ENCODE data around the gene SIT1.

SIT1 gene

DNA sequence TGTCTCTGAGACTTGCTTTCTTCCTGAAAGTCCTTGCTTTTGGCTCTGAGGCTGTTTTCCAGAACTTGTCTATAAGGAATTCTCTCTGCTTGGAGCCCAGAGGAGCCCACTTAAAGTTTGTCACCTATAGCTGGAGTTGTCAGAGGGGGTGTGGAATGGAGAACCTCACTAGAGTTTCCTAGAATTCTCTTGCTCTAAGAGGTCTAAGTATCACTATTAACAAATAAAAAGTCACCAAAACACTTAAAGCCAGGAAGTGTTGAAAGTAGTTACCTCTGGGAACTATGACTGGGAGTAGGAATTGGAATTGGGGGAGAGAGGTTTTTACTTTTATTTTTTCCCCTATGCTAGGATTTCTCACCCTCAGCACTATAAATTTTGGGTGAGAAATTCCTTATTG is 15.0 kb downstream of the SIT1 start:
- H3K4me3 ChIP-seq (ENCODE audit: control insufficient read depth, low read depth, low read length): no peak overlapping the region
- TF ChIP-seq, protein P1, sequence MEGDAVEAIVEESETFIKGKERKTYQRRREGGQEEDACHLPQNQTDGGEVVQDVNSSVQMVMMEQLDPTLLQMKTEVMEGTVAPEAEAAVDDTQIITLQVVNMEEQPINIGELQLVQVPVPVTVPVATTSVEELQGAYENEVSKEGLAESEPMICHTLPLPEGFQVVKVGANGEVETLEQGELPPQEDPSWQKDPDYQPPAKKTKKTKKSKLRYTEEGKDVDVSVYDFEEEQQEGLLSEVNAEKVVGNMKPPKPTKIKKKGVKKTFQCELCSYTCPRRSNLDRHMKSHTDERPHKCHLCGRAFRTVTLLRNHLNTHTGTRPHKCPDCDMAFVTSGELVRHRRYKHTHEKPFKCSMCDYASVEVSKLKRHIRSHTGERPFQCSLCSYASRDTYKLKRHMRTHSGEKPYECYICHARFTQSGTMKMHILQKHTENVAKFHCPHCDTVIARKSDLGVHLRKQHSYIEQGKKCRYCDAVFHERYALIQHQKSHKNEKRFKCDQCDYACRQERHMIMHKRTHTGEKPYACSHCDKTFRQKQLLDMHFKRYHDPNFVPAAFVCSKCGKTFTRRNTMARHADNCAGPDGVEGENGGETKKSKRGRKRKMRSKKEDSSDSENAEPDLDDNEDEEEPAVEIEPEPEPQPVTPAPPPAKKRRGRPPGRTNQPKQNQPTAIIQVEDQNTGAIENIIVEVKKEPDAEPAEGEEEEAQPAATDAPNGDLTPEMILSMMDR (IDR thresholded peaks at IDR 0.05; ENCODE audit: control insufficient read depth, insufficient read depth, low read depth, low read length, missing control alignments): no peak
- no peak for DNase-seq (ENCODE audit: low read depth)

DNA sequence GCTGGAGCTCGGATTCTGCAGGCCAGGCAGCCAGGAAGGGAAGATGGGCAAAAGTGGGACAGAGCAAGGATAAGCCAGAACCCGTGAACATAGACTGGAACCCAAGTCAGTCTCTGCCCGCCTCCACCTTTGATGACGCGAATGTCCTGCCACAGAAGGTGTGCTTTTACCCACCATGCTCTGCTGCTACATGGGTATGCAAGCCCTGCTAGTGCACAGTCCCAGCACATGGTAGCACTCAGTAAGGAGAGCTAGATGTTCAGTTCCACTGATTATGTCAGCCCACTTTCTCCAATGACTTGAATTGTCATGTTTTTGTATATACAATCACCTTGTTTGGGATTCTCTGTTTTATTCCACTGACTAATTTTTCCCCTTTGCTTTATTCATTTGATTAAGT is 21.1 kb downstream of the SIT1 start:
- TF ChIP-seq, protein P1 (IDR thresholded peaks at IDR 0.05; ENCODE audit: control insufficient read depth, insufficient read depth, low read depth, low read length, missing control alignments): no peak
- DNase-seq (ENCODE audit: low read depth): no peak
- no peak overlapping the region for H3K4me3 ChIP-seq (ENCODE audit: control insufficient read depth, low read depth, low read length)

DNA sequence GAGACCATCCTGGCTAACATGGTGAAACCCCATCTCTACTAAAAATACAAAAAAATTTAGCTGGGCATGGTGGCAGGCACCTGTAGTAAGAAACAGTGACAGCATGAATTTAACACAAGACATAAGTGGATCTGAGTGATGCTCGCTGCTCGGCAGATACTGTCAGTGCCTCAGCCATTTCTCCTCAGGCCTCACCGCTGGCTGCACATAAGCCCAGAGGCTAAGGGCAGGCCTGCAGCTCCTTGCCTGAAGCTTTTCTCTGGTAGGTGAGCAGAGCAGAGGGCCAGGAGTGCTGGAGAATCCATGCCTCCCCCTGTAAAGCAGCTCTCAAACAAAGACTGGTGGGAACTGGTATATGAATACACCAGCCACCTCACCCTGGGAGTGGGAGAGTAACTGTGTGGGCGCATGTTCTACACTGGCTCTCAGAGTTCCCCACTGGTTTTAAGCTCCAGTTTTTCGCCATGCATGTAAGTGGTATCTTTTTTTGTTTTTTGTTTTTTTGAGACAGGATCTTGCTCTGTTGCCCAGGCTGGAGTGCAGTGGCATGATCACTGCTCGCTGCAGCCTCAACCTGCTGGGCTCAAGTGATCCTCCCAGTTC is 22.2 kb downstream of the SIT1 start:
- no peak for DNase-seq (ENCODE audit: low read depth)
- H3K4me3 ChIP-seq (ENCODE audit: control insufficient read depth, low read depth, low read length): no peak overlapping the region
- TF ChIP-seq, protein P1 (IDR thresholded peaks at IDR 0.05; ENCODE audit: control insufficient read depth, insufficient read depth, low read depth, low read length, missing control alignments): no peak

DNA sequence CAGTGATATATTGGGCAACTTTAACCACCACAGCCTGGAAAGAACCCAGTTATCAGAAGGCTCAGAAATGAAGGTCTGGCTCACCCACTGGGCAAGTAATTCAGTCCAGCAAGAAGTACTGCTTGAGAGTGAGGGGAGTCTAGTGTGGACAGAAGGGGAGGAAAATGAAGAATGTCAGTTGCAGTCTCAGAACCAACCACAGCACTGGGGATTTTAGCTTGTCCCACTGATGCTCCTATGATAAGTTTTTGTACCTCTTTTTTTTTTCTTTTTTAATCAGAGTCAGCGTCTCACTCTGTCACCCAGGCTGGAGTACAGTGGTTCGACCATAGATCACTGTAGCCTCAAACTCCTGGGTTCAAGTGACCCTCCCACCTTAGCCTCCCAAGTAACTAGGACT is 23.2 kb downstream of the SIT1 start:
- no peak overlapping the region for H3K4me3 ChIP-seq (ENCODE audit: control insufficient read depth, low read depth, low read length)
- TF ChIP-seq, protein P1 (IDR thresholded peaks at IDR 0.05; ENCODE audit: control insufficient read depth, insufficient read depth, low read depth, low read length, missing control alignments): no peak
- DNase-seq (ENCODE audit: low read depth): no peak

DNA sequence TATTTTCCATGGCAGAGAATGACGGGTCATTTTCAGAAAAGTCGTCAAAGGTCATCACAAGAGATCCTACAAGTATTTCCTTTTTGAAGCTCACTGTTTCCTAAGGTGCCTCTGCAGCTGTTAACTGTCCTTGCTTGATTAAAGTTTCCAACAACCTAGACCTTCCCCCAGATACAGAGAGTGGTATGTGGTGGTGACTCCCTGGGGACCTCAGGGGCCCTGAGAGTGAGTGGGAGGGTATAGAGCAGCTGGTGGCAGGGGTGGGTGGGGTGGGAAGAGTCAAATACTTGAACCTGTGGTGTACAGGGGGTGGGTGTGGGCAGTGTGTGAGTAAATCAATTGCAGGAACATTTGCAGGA is 31.0 kb downstream of the SIT1 start:
- H3K4me3 ChIP-seq (ENCODE audit: control insufficient read depth, low read depth, low read length): no peak overlapping the region
- TF ChIP-seq, protein P1 (IDR thresholded peaks at IDR 0.05; ENCODE audit: control insufficient read depth, insufficient read depth, low read depth, low read length, missing control alignments): no peak
- DNase-seq (ENCODE audit: low read depth): no peak

DNA sequence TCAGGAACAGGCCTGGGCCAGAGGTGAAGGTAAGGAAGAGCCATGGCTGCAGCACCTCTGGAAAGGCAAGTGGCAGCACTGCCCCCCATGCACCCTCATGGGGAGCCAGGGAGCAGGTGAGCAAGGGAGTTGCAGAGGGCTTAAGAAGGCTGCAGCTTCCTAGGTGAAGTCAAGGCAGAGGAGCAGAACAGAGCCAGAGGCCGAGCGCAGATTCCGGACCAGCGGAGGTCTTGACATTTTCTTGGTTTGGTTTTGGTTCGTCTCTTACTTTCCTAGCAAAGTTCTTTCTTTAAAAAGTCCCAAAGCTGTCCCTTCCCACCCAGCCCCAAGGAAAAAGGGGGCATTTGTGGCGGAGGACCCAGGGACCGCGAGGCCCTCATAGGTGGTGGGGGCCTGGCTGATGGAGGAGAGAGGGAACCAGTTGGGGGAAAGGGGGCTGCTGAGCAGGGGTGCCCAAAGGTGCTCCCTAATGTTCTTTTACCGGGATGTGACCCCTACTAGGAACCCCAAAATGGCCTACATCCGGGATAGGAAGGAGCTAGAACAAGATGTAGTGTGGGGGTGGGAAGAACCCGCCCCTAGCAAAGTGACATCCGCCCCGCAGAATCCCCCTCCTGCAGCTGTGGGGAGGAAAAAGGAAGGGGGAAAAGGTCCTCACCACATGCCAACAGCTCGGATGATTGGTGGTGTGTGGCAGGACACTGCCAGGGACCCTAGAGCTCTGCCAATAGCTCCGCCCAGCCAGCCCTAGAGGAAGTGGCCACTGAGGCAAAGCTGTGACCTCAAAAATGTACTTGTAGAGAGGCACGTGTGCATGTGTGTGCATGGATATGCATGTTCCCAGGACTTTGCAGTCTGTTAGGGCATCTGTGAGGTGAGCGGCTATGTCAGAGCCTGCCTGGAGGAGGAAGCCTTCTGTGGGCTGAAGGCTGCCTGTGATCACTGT is 31.6 kb downstream of the SIT1 start:
- TF ChIP-seq, protein P1 (IDR thresholded peaks at IDR 0.05; ENCODE audit: control insufficient read depth, insufficient read depth, low read depth, low read length, missing control alignments): no peak
- H3K4me3 ChIP-seq (ENCODE audit: control insufficient read depth, low read depth, low read length): no peak overlapping the region
- DNase-seq (ENCODE audit: low read depth): no peak

Measured in AG09309 (cell line).